Liver (tissue), 9 donors: ENCODE results near the gene ADGRG3. TPM values are rescaled to one million over a fixed set of nuclear protein-coding genes. Genes with fewer than 3 reads are reported as not detected.

Experiments
- DNase-seq: peaks from one replicate; pipeline ENCODE4 v3.0.0-alpha.2; 2017; ENCODE audit warnings: low spot score
- H3K27ac ChIP-seq, 2 donors: one replicate each; pipeline ENCODE4 v1.7.0; 2013; ENCODE audit warnings: inconsistent platforms in 2 of 2, low read length in 2 of 2, control low read depth in 1 of 2, low read depth in 1 of 2, mild to moderate bottlenecking in 1 of 2
- H3K27me3 ChIP-seq, 4 donors: one replicate each; pipeline versions ENCODE4 v1.6.1 to v1.7.0; 2013; ENCODE audit warnings: low read length in 3 of 4, inconsistent platforms in 1 of 4, mild to moderate bottlenecking in 1 of 4, moderate library complexity in 1 of 4; ENCODE audit not compliant: control insufficient read depth in 4 of 4, insufficient read depth in 4 of 4
- H3K36me3 ChIP-seq, 4 donors: one replicate each; pipeline versions ENCODE4 v1.6.1 to v1.7.0; 2013; ENCODE audit warnings: low read length in 3 of 4, mild to moderate bottlenecking in 3 of 4, low read depth in 1 of 4, moderate library complexity in 1 of 4; ENCODE audit not compliant: control insufficient read depth in 4 of 4, insufficient read depth in 3 of 4
- H3K4me1 ChIP-seq, 4 donors: one replicate each; pipeline versions ENCODE4 v1.6.1 to v1.7.0; 2013; ENCODE audit warnings: low read length in 3 of 4, mild to moderate bottlenecking in 3 of 4, moderate library complexity in 1 of 4; ENCODE audit not compliant: control insufficient read depth in 4 of 4, insufficient read depth in 4 of 4
- H3K4me3 ChIP-seq, 3 donors: one replicate each; pipeline versions ENCODE4 v1.6.1 to v1.7.0; 2013; ENCODE audit warnings: low read length in 3 of 3, control low read depth in 1 of 3, low read depth in 1 of 3, mild to moderate bottlenecking in 1 of 3
- H3K9ac ChIP-seq, 2 donors: one replicate each; pipeline ENCODE4 v1.7.0; 2013; ENCODE audit warnings: low read length in 2 of 2, mild to moderate bottlenecking in 2 of 2, moderate library complexity in 2 of 2, control low read depth in 1 of 2, low read depth in 1 of 2
- H3K9me3 ChIP-seq, 4 donors: one replicate each; pipeline versions ENCODE4 v1.6.1 to v1.7.0; 2013; ENCODE audit warnings: low read length in 3 of 4; ENCODE audit not compliant: control insufficient read depth in 4 of 4
- ATF3 ChIP-seq: IDR thresholded peaks from 2 replicates; pipeline ENCODE4 v1.6.1; 2016; ENCODE audit warnings: antibody characterized with exemption
- EGR1 ChIP-seq, 2 donors: IDR thresholded peaks; 2 replicates each; pipeline ENCODE4 v1.6.1; 2016 to 2018; ENCODE audit warnings: antibody characterized with exemption in 2 of 2, low read depth in 2 of 2
- FOXA1 ChIP-seq: IDR thresholded peaks from 2 replicates; pipeline ENCODE4 v1.6.1; 2016; ENCODE audit warnings: antibody characterized with exemption
- FOXA2 ChIP-seq: IDR thresholded peaks from 2 replicates; pipeline ENCODE4 v1.6.1; 2016; ENCODE audit warnings: antibody characterized with exemption
- GABPA ChIP-seq, 2 donors: IDR thresholded peaks in 1 of 2; conservative IDR thresholded peaks in 1 of 2; 2 replicates each; pipeline ENCODE4 v1.6.1; 2016; ENCODE audit warnings: antibody characterized with exemption in 2 of 2, mild to moderate bottlenecking in 1 of 2, moderate library complexity in 1 of 2
- HNF4A ChIP-seq, 2 donors: conservative IDR thresholded peaks; 2 replicates each; pipeline ENCODE4 v1.6.1; 2016; ENCODE audit warnings: antibody characterized with exemption in 2 of 2, mild to moderate bottlenecking in 2 of 2
- HNF4G ChIP-seq: IDR thresholded peaks from 2 replicates; pipeline ENCODE4 v1.6.1; 2016; ENCODE audit warnings: antibody characterized with exemption
- JUND ChIP-seq, 2 donors: IDR thresholded peaks; 2 replicates each; pipeline ENCODE4 v1.6.1; 2016; ENCODE audit warnings: antibody characterized with exemption in 2 of 2
- MAX ChIP-seq: IDR thresholded peaks from 2 replicates; pipeline ENCODE4 v1.6.1; 2016; ENCODE audit warnings: antibody characterized with exemption
- NR2F2 ChIP-seq: IDR thresholded peaks from 2 replicates; pipeline ENCODE4 v1.6.1; 2016; ENCODE audit warnings: antibody characterized with exemption
- RAD21 ChIP-seq, 2 donors: IDR thresholded peaks; 2 replicates each; pipeline ENCODE4 v1.6.1; 2016; ENCODE audit warnings: antibody characterized with exemption in 2 of 2, mild to moderate bottlenecking in 2 of 2
- REST ChIP-seq: IDR thresholded peaks from 2 replicates; pipeline ENCODE4 v1.6.1; 2016; ENCODE audit warnings: antibody characterized with exemption, mild to moderate bottlenecking
- RXRA ChIP-seq, 2 donors: IDR thresholded peaks; 2 replicates each; pipeline ENCODE4 v1.6.1; 2017 to 2018; ENCODE audit warnings: antibody characterized with exemption in 2 of 2, mild to moderate bottlenecking in 1 of 2
- SP1 ChIP-seq: IDR thresholded peaks from 2 replicates; pipeline ENCODE4 v1.6.1; 2018; ENCODE audit warnings: antibody characterized with exemption, mild to moderate bottlenecking
- TAF1 ChIP-seq: conservative IDR thresholded peaks from 2 replicates; pipeline ENCODE4 v1.6.1; 2016; ENCODE audit warnings: antibody characterized with exemption, mild to moderate bottlenecking
- YY1 ChIP-seq: IDR thresholded peaks from 2 replicates; pipeline ENCODE4 v1.6.1; 2016; ENCODE audit warnings: antibody characterized with exemption, mild to moderate bottlenecking
- WGBS: extraction: QIAGEN DNeasy Blood & Tissue Kit; methylation state at CpG from one replicate; pipeline ENCODE4 v1.1.7; 2013; 5-methylcytosine and 5-hydroxymethylcytosine counted together
- polyA plus RNA-seq, 2 donors: library from polyadenylated mRNA; stranded (reverse) in 1 of 2; unstranded in 1 of 2; fragments of 200-250 nt in 1 of 2; fragments of >200 nt in 1 of 2; fragmentation: Nextera tagmentation in 1 of 2; extraction: Ambion mirVana in 1 of 2; gene quantifications; one replicate each; pipeline versions ENCODE4 v1.2.1 to v1.2.3, GENCODE V29; 2013 to 2015
- total RNA-seq, 2 donors: library from RNA; depleted of rRNA; stranded (reverse); fragments of >200 nt; gene quantifications; one replicate each; pipeline ENCODE4 v1.2.3, GENCODE V29; 2014
- TF ChIP-seq, protein P1 (sequence below): IDR thresholded peaks from 2 replicates; pipeline ENCODE4 v1.6.1; 2016; ENCODE audit warnings: antibody characterized with exemption
- TF ChIP-seq, protein P2 (sequence below): fragments of 150-350 bp; IDR thresholded peaks from 2 replicates; pipeline ENCODE4 v1.5.1; 2017; ENCODE audit warnings: improper control_type of control experiment, low read depth, low read length; ENCODE audit not compliant: missing input control
- donor health status: healthy.
- donor health status: healthy.
- donor health status: healthy.
- donor health status: healthy.
- donor health status: healthy.

Gene ADGRG3
- total and polyA plus RNA-seq, 4 donors = 0.52 to 3.2 (median 1.0) TPM

DNA sequence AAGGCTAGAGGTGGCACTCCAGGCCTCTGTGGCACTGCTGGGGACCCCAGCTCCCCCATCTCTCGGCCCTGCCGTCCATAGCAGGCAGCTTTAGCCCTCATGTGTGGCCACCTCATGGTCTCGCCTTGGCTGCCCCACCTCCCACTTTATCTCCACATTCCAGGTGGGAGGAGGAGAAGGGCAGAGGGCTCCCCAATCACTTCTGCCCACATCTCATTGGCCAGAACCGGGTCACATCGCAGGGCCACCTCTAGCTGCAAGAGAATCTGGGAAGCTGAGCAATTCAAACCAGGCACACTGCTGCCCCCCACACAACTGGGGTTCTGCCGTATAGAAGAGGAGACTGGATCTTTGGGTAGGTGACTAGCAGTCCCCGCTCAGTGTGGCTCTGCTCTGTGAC lies 28.1 kb downstream of the ADGRG3 start:
- WGBS = 95% methylated on average over 7 of the region's 7 CpGs
- H3K27me3 ChIP-seq = no peaks in the 10 kb centered on the region
- no peak overlapping the region for H3K27ac ChIP-seq
- no peaks in the 10 kb centered on the region for H3K36me3 ChIP-seq
- H3K4me1 ChIP-seq = peaks cover 2 to 25% (median 17%) of the 10 kb centered on the region in 4 donors
- H3K9me3 ChIP-seq = no peaks in the 10 kb centered on the region
- no peak overlapping the region for H3K4me3 ChIP-seq
- no peak overlapping the region for H3K9ac ChIP-seq
- TF ChIP-seq GABPA (IDR thresholded peaks at IDR 0.05 in 1 of 2, conservative IDR thresholded peaks at IDR 0.05 in 1 of 2) (no peak), REST (no peak), RAD21 (IDR thresholded peaks at IDR 0.05) (no peak), SP1 (no peak), FOXA1 (no peak), RXRA (IDR thresholded peaks at IDR 0.05) (no peak), YY1 (no peak), ATF3 (no peak), FOXA2 (no peak), NR2F2 (no peak), HNF4G (no peak), EGR1 (IDR thresholded peaks at IDR 0.05; ENCODE audit: low read depth in 2 of 2) (no peak), MAX (no peak), HNF4A (conservative IDR thresholded peaks at IDR 0.05) (no peak), TAF1 (no peak), JUND (IDR thresholded peaks at IDR 0.05) (no peak)
- TF ChIP-seq, protein P1, sequence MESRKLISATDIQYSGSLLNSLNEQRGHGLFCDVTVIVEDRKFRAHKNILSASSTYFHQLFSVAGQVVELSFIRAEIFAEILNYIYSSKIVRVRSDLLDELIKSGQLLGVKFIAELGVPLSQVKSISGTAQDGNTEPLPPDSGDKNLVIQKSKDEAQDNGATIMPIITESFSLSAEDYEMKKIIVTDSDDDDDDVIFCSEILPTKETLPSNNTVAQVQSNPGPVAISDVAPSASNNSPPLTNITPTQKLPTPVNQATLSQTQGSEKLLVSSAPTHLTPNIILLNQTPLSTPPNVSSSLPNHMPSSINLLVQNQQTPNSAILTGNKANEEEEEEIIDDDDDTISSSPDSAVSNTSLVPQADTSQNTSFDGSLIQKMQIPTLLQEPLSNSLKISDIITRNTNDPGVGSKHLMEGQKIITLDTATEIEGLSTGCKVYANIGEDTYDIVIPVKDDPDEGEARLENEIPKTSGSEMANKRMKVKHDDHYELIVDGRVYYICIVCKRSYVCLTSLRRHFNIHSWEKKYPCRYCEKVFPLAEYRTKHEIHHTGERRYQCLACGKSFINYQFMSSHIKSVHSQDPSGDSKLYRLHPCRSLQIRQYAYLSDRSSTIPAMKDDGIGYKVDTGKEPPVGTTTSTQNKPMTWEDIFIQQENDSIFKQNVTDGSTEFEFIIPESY = no peak
- TF ChIP-seq, protein P2, sequence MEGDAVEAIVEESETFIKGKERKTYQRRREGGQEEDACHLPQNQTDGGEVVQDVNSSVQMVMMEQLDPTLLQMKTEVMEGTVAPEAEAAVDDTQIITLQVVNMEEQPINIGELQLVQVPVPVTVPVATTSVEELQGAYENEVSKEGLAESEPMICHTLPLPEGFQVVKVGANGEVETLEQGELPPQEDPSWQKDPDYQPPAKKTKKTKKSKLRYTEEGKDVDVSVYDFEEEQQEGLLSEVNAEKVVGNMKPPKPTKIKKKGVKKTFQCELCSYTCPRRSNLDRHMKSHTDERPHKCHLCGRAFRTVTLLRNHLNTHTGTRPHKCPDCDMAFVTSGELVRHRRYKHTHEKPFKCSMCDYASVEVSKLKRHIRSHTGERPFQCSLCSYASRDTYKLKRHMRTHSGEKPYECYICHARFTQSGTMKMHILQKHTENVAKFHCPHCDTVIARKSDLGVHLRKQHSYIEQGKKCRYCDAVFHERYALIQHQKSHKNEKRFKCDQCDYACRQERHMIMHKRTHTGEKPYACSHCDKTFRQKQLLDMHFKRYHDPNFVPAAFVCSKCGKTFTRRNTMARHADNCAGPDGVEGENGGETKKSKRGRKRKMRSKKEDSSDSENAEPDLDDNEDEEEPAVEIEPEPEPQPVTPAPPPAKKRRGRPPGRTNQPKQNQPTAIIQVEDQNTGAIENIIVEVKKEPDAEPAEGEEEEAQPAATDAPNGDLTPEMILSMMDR = no peak
- no peak for DNase-seq
